ENCODE measurements around the gene SCN3A.

DNA sequence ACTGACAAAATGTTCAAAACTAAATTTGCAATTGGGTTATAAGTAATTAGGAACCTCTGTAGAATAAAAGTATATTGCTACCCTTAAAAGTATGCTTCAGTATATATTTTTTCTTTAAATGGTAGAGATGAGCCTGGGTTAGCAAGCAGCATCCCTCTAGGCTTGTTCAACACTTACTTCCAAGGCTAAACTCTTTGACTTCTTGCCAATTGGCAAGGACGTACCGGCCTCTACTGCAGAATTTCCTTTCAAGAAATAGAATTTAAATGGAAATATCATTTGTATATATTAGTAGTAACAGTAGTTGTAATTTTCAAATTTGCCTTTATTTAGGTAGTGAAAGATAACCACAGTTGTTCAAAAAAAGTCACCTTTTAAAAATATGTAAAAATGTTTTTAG lies 143.4 kb downstream of the SCN3A start:
- TF ChIP-seq, protein P1, sequence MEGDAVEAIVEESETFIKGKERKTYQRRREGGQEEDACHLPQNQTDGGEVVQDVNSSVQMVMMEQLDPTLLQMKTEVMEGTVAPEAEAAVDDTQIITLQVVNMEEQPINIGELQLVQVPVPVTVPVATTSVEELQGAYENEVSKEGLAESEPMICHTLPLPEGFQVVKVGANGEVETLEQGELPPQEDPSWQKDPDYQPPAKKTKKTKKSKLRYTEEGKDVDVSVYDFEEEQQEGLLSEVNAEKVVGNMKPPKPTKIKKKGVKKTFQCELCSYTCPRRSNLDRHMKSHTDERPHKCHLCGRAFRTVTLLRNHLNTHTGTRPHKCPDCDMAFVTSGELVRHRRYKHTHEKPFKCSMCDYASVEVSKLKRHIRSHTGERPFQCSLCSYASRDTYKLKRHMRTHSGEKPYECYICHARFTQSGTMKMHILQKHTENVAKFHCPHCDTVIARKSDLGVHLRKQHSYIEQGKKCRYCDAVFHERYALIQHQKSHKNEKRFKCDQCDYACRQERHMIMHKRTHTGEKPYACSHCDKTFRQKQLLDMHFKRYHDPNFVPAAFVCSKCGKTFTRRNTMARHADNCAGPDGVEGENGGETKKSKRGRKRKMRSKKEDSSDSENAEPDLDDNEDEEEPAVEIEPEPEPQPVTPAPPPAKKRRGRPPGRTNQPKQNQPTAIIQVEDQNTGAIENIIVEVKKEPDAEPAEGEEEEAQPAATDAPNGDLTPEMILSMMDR (IDR thresholded peaks at IDR 0.05; ENCODE audit: poor library complexity, severe bottlenecking): no peak
- TF ChIP-seq EP300 (conservative IDR thresholded peaks at IDR 0.05; ENCODE audit: poor library complexity, severe bottlenecking): no peak
- TF ChIP-seq, protein P2, sequence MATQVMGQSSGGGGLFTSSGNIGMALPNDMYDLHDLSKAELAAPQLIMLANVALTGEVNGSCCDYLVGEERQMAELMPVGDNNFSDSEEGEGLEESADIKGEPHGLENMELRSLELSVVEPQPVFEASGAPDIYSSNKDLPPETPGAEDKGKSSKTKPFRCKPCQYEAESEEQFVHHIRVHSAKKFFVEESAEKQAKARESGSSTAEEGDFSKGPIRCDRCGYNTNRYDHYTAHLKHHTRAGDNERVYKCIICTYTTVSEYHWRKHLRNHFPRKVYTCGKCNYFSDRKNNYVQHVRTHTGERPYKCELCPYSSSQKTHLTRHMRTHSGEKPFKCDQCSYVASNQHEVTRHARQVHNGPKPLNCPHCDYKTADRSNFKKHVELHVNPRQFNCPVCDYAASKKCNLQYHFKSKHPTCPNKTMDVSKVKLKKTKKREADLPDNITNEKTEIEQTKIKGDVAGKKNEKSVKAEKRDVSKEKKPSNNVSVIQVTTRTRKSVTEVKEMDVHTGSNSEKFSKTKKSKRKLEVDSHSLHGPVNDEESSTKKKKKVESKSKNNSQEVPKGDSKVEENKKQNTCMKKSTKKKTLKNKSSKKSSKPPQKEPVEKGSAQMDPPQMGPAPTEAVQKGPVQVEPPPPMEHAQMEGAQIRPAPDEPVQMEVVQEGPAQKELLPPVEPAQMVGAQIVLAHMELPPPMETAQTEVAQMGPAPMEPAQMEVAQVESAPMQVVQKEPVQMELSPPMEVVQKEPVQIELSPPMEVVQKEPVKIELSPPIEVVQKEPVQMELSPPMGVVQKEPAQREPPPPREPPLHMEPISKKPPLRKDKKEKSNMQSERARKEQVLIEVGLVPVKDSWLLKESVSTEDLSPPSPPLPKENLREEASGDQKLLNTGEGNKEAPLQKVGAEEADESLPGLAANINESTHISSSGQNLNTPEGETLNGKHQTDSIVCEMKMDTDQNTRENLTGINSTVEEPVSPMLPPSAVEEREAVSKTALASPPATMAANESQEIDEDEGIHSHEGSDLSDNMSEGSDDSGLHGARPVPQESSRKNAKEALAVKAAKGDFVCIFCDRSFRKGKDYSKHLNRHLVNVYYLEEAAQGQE (IDR thresholded peaks at IDR 0.05; ENCODE audit: borderline replicate concordance): no peak

Data from neural cell (in vitro differentiated cells).